K562 (cell line): ENCODE measurements around the gene ELP1. TPM values are rescaled to one million over a fixed set of nuclear protein-coding genes. Genes with fewer than 3 reads are reported as not detected.

Experiments
- BRF1 ChIP-seq: IDR thresholded peaks from 3 replicates; pipeline ENCODE4 v1.6.1; 2011; ENCODE audit warnings: borderline replicate concordance, mild to moderate bottlenecking; ENCODE audit not compliant: insufficient read length; ENCODE audit errors: extremely low read depth
- CSDE1 ChIP-seq, 2 experiments: fragments of 450-650 bp; IDR thresholded peaks; 2 replicates each; pipeline ENCODE4 v1.6.1; 2016; ENCODE audit warnings: mild to moderate bottlenecking in 1 of 2
- FOXJ2 ChIP-seq: fragments of 200-800 bp; sonication (Bioruptor generic); IDR thresholded peaks from 2 replicates; pipeline ENCODE4 v1.6.1; 2016; ENCODE audit warnings: missing genetic modification characterization, missing compliant biosample characterization
- FOXM1 ChIP-seq, 2 experiments: fragments of 450-650 bp in 1 of 2; sonication (generic) in 1 of 2; formaldehyde crosslinking in 1 of 2; IDR thresholded peaks; 2 replicates each; pipeline versions ENCODE4 v1.6.1 to v1.9.0; 2017 to 2022; ENCODE audit warnings: low read depth in 2 of 2, mild to moderate bottlenecking in 2 of 2, missing genetic modification reagents in 1 of 2, moderate library complexity in 1 of 2
- GATAD2A ChIP-seq: fragments of 450-650 bp; IDR thresholded peaks from 2 replicates; pipeline ENCODE4 v1.6.1; 2017
- JUNB ChIP-seq: fragments of 450-650 bp; formaldehyde crosslinking; conservative IDR thresholded peaks from 2 replicates; pipeline ENCODE4 v1.4.0; 2020; ENCODE audit warnings: mild to moderate bottlenecking
- KDM5B ChIP-seq: fragments of 200-600 bp; sonication (generic); IDR thresholded peaks from 2 replicates; pipeline ENCODE4 v1.6.1; 2012; ENCODE audit warnings: low read depth, mild to moderate bottlenecking, moderate library complexity, low read length, control low read depth, inconsistent platforms; ENCODE audit not compliant: insufficient replicate concordance
- NCOR1 ChIP-seq: fragments of 450-650 bp; IDR thresholded peaks from 2 replicates; pipeline ENCODE4 v1.6.1; 2016; ENCODE audit warnings: mild to moderate bottlenecking, moderate library complexity
- SMARCC2 ChIP-seq: fragments of 450-650 bp; IDR thresholded peaks from 2 replicates; pipeline ENCODE4 v1.6.1; 2017; ENCODE audit warnings: antibody characterized with exemption, moderate library complexity, mild to moderate bottlenecking, low read depth
- SRSF7 ChIP-seq: fragments of 200-400 bp; formaldehyde crosslinking; optimal IDR thresholded peaks from 2 replicates; pipeline ENCODE3; 2017; ENCODE audit warnings: mild to moderate bottlenecking, low read depth, low read length
- ZC3H4 ChIP-seq: sonication (generic); formaldehyde crosslinking; IDR thresholded peaks from 2 replicates; pipeline ENCODE4 v1.9.0; 2021; ENCODE audit warnings: missing genetic modification reagents, borderline replicate concordance
- ZKSCAN1 ChIP-seq: fragments of 150-350 bp; IDR thresholded peaks from 2 replicates; pipeline ENCODE4 v1.6.1; 2016; ENCODE audit warnings: low read depth, low read length
- ZNF444 ChIP-seq: fragments of 250-450 bp; sonication (Bioruptor Pico); IDR thresholded peaks from 2 replicates; pipeline ENCODE4 v1.4.0; 2020; ENCODE audit warnings: mild to moderate bottlenecking, moderate library complexity
- polyA plus RNA-seq, 8 experiments: library from polyadenylated mRNA; depleted of rRNA in 4 of 8; stranded (reverse) in 5 of 8; unstranded in 3 of 8; fragments of >200 nt; fragmentation: Nextera tagmentation in 2 of 8; fragmentation: Illumina TruSeq in 1 of 8; extraction: Ambion mirVana in 2 of 8; extraction: Trizol in 1 of 8; gene quantifications; 2 replicates each; pipeline versions ENCODE4 v1.2.1 to v1.2.3, GENCODE V29; 2011 to 2014; ENCODE audit warnings: inconsistent platforms in 1 of 8, missing spikeins in 1 of 8
- total RNA-seq, 7 experiments: library from RNA; depleted of rRNA in 6 of 7; stranded (reverse); fragments of >200 nt in 6 of 7; fragmentation: Illumina TruSeq in 2 of 7; extraction: Trizol in 2 of 7; gene quantifications; 2 replicates each; pipeline versions ENCODE4 v1.2.1 to v1.2.3, GENCODE V29; 2011 to 2021; ENCODE audit warnings: low replicate concordance in 1 of 7
- TF ChIP-seq, protein P1 (sequence below): IDR thresholded peaks from 2 replicates; pipeline ENCODE4 v1.6.1; 2016; ENCODE audit warnings: missing genetic modification characterization, missing compliant biosample characterization
- TF ChIP-seq, protein P2 (sequence below): sonication (generic); formaldehyde crosslinking; IDR thresholded peaks from 2 replicates; pipeline ENCODE4 v1.8.1; 2023; ENCODE audit warnings: mild to moderate bottlenecking, missing genetic modification reagents
- TF ChIP-seq, protein P3 (sequence below): sonication (generic); formaldehyde crosslinking; IDR thresholded peaks from 2 replicates; pipeline ENCODE4 v1.8.1; 2023; ENCODE audit warnings: missing genetic modification reagents, mild to moderate bottlenecking, borderline replicate concordance
- TF ChIP-seq, protein P4 (sequence below): fragments of 450-650 bp; IDR thresholded peaks from 2 replicates; pipeline ENCODE4 v1.6.1; 2016; ENCODE audit warnings: mild to moderate bottlenecking

ELP1 gene
- total and polyA plus RNA-seq, 9 of the 15 experiments (the other 6 are each of a cell fraction or from before 2014, with no cell fraction given): 17.0 to 48.6 (median 39.7) TPM

- TF ChIP-seq, protein P1, sequence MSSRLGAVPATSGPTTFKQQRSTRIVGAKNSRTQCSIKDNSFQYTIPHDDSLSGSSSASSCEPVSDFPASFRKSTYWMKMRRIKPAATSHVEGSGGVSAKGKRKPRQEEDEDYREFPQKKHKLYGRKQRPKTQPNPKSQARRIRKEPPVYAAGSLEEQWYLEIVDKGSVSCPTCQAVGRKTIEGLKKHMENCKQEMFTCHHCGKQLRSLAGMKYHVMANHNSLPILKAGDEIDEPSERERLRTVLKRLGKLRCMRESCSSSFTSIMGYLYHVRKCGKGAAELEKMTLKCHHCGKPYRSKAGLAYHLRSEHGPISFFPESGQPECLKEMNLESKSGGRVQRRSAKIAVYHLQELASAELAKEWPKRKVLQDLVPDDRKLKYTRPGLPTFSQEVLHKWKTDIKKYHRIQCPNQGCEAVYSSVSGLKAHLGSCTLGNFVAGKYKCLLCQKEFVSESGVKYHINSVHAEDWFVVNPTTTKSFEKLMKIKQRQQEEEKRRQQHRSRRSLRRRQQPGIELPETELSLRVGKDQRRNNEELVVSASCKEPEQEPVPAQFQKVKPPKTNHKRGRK (tag): no peak
- TF ChIP-seq, protein P2, sequence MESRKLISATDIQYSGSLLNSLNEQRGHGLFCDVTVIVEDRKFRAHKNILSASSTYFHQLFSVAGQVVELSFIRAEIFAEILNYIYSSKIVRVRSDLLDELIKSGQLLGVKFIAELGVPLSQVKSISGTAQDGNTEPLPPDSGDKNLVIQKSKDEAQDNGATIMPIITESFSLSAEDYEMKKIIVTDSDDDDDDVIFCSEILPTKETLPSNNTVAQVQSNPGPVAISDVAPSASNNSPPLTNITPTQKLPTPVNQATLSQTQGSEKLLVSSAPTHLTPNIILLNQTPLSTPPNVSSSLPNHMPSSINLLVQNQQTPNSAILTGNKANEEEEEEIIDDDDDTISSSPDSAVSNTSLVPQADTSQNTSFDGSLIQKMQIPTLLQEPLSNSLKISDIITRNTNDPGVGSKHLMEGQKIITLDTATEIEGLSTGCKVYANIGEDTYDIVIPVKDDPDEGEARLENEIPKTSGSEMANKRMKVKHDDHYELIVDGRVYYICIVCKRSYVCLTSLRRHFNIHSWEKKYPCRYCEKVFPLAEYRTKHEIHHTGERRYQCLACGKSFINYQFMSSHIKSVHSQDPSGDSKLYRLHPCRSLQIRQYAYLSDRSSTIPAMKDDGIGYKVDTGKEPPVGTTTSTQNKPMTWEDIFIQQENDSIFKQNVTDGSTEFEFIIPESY: no peak
- TF ChIP-seq ZNF444 (CRISPR knock-in tag): no peak
- TF ChIP-seq GATAD2A: no peak
- no peak for TF ChIP-seq SRSF7
- peak; percentile 79 for TF ChIP-seq FOXJ2 (tag)
- TF ChIP-seq JUNB (CRISPR knock-in tag): no peak
- no peak for TF ChIP-seq NCOR1
- no peak for TF ChIP-seq CSDE1 (IDR thresholded peaks at IDR 0.05)
- no peak for TF ChIP-seq ZC3H4 (CRISPR knock-in tag)
- TF ChIP-seq SMARCC2: peak; percentile 90; the same call in 1 of the 2 replicates
- TF ChIP-seq BRF1: no peak
- no peak for TF ChIP-seq ZKSCAN1
- TF ChIP-seq KDM5B: no peak
- TF ChIP-seq, protein P3, sequence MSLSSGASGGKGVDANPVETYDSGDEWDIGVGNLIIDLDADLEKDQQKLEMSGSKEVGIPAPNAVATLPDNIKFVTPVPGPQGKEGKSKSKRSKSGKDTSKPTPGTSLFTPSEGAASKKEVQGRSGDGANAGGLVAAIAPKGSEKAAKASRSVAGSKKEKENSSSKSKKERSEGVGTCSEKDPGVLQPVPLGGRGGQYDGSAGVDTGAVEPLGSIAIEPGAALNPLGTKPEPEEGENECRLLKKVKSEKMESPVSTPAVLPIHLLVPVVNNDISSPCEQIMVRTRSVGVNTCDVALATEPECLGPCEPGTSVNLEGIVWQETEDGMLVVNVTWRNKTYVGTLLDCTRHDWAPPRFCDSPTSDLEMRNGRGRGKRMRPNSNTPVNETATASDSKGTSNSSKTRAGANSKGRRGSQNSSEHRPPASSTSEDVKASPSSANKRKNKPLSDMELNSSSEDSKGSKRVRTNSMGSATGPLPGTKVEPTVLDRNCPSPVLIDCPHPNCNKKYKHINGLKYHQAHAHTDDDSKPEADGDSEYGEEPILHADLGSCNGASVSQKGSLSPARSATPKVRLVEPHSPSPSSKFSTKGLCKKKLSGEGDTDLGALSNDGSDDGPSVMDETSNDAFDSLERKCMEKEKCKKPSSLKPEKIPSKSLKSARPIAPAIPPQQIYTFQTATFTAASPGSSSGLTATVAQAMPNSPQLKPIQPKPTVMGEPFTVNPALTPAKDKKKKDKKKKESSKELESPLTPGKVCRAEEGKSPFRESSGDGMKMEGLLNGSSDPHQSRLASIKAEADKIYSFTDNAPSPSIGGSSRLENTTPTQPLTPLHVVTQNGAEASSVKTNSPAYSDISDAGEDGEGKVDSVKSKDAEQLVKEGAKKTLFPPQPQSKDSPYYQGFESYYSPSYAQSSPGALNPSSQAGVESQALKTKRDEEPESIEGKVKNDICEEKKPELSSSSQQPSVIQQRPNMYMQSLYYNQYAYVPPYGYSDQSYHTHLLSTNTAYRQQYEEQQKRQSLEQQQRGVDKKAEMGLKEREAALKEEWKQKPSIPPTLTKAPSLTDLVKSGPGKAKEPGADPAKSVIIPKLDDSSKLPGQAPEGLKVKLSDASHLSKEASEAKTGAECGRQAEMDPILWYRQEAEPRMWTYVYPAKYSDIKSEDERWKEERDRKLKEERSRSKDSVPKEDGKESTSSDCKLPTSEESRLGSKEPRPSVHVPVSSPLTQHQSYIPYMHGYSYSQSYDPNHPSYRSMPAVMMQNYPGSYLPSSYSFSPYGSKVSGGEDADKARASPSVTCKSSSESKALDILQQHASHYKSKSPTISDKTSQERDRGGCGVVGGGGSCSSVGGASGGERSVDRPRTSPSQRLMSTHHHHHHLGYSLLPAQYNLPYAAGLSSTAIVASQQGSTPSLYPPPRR (CRISPR knock-in tag): no peak
- TF ChIP-seq FOXM1 (IDR thresholded peaks at IDR 0.05; ENCODE audit: low read depth): peak; percentile 71; the same call in 1 of the 2 replicates
- TF ChIP-seq FOXM1 (CRISPR knock-in tag; IDR thresholded peaks at IDR 0.05; ENCODE audit: low read depth): no peak
- TF ChIP-seq, protein P4, sequence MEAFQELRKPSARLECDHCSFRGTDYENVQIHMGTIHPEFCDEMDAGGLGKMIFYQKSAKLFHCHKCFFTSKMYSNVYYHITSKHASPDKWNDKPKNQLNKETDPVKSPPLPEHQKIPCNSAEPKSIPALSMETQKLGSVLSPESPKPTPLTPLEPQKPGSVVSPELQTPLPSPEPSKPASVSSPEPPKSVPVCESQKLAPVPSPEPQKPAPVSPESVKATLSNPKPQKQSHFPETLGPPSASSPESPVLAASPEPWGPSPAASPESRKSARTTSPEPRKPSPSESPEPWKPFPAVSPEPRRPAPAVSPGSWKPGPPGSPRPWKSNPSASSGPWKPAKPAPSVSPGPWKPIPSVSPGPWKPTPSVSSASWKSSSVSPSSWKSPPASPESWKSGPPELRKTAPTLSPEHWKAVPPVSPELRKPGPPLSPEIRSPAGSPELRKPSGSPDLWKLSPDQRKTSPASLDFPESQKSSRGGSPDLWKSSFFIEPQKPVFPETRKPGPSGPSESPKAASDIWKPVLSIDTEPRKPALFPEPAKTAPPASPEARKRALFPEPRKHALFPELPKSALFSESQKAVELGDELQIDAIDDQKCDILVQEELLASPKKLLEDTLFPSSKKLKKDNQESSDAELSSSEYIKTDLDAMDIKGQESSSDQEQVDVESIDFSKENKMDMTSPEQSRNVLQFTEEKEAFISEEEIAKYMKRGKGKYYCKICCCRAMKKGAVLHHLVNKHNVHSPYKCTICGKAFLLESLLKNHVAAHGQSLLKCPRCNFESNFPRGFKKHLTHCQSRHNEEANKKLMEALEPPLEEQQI: peak; percentile 17; the same call in 1 of the 2 replicates
Observed at GRCh38 chr9:108903420-108904103, 30.4 kb downstream of the ELP1 start (continued).
